Adipocyte (in vitro differentiated cells): Measurements from ENCODE around the gene ANGPTL5.

Experiments
- DNase-seq: peaks from one replicate; pipeline ENCODE4 v3.0.0-alpha.2; 2015; ENCODE audit warnings: low read depth
- H3K27me3 ChIP-seq: replicated peaks from 2 replicates; pipeline ENCODE4 v1.7.0; 2013; ENCODE audit warnings: mild to moderate bottlenecking, low read length, moderate library complexity; ENCODE audit not compliant: control insufficient read depth, insufficient read depth
- H3K36me3 ChIP-seq: 2 replicates; pipeline ENCODE4 v1.7.0; 2013; ENCODE audit warnings: low read length, mild to moderate bottlenecking, moderate library complexity; ENCODE audit not compliant: control insufficient read depth, insufficient read depth, severe bottlenecking
- H3K4me1 ChIP-seq: 2 replicates; pipeline ENCODE4 v1.7.0; 2013; ENCODE audit warnings: mild to moderate bottlenecking, low read length, moderate library complexity; ENCODE audit not compliant: control insufficient read depth, insufficient read depth
- H3K4me3 ChIP-seq: 2 replicates; pipeline ENCODE4 v1.7.0; 2013; ENCODE audit warnings: mild to moderate bottlenecking, low read length, moderate library complexity
- H3K9ac ChIP-seq: 2 replicates; pipeline ENCODE4 v1.7.0; 2013; ENCODE audit warnings: mild to moderate bottlenecking, low read length, moderate library complexity
- H3K9me3 ChIP-seq: 2 replicates; pipeline ENCODE4 v1.7.0; 2013; ENCODE audit warnings: mild to moderate bottlenecking, low read length, moderate library complexity; ENCODE audit not compliant: control insufficient read depth

ANGPTL5 gene

DNA sequence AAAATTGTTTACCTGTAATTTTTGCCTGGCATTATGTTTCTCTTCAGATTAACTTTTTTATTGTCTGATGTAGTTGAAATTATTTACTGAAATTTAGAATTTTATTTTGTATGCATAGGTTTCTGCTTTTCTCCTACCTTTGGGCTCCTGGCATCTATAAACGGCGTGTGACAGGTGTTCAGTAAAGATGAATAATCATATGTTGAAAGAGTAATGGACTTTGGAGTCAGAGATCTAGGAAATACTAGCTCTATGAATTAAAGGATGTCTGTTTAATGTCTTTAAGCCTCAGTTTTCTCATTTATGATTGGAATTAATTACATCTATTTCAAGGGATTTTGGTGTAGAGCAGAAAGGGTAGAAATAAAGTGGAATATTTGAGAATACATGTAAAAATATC is 7.2 kb upstream of the ANGPTL5 start:
- Histone ChIP-seq H3K9me3 (no peaks in the 10 kb centered on the region), H3K36me3 (peaks cover 15% of the 10 kb centered on the region), H3K4me1 (no peaks in the 10 kb centered on the region), H3K4me3 (no peak overlapping the region), H3K9ac (no peak overlapping the region), H3K27me3 (no peaks in the 10 kb centered on the region)
- DNase-seq: no peak

DNA sequence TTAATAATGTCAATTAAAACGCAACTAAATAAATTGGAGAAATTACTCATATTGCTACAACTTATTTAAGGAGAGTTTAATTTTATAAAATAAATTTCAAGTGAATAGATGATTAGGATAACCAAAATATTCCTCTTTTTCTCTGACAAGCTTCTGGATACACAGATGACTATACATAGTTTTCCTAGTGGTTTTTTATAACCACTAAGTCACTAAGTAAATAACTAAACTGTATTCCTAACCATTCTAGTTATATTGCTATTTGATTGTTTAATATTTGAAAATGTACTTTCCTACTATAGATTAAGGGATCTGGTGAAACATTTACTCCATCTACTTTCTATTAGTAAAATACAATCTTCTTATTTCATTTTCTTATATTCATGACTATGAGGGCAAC is 4.7 kb upstream of the ANGPTL5 start:
- Histone ChIP-seq H3K4me3 (no peak overlapping the region), H3K4me1 (peaks cover 8% of the 10 kb centered on the region), H3K9ac (no peak overlapping the region), H3K9me3 (no peaks in the 10 kb centered on the region), H3K27me3 (no peaks in the 10 kb centered on the region), H3K36me3 (peaks cover 15% of the 10 kb centered on the region)
- DNase-seq: no peak

DNA sequence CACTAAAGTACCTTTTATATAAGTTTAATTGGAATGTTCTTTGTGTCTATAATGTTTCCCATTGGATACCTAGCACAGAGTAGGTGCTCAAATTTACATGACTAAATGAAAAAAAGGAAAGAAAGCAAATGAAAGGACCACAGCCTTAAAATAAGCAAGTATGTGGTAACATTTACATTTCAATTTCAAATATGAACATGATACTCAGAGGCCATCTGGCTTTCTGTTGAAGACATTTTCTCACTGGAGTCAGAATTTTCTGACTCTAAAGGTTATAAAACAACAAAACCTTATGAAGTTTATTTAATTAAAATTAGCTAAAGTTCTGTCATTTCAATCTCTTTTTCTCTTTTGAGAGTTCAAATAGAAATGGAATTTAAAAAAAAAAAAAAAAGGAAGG is 904 bp upstream of the ANGPTL5 start:
- Histone ChIP-seq H3K27me3 (no peaks in the 10 kb centered on the region), H3K9me3 (no peaks in the 10 kb centered on the region), H3K4me3 (peak overlapping the region; percentile 86), H3K4me1 (peaks cover 29% of the 10 kb centered on the region), H3K36me3 (peaks cover 9% of the 10 kb centered on the region), H3K9ac (peak overlapping the region; percentile 88)
- DNase-seq: peak; percentile 53

DNA sequence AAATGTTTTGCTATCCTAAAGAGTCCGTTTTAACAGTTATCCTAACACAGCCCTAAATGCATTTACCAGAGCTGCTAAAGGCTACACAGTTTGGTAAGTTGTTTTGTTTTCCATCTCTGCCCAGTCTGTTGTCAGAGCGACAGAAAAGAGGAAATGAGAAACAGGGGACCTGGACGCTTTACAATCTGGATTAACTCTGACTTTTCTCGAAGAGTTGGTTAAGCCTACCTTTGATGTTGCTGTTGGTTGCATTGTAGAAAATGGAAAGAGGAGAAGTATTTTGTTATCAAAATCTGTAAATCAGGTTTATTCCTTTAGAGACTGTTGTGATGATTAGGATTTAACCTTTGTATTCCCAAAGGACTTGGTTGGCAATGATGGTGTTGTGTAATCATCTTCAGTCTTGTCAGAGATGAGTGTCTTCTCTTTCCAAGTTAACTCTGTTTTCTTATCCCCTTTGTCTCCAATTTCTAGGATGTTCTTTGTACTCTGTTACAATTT is 481 bp downstream of the ANGPTL5 start:
- Histone ChIP-seq H3K36me3 (peaks cover 4% of the 10 kb centered on the region), H3K27me3 (no peaks in the 10 kb centered on the region), H3K4me1 (peaks cover 30% of the 10 kb centered on the region), H3K9me3 (no peaks in the 10 kb centered on the region), H3K9ac (peak overlapping the region; percentile 88), H3K4me3 (peak overlapping the region; percentile 86)
- peak; percentile 78 for DNase-seq

DNA sequence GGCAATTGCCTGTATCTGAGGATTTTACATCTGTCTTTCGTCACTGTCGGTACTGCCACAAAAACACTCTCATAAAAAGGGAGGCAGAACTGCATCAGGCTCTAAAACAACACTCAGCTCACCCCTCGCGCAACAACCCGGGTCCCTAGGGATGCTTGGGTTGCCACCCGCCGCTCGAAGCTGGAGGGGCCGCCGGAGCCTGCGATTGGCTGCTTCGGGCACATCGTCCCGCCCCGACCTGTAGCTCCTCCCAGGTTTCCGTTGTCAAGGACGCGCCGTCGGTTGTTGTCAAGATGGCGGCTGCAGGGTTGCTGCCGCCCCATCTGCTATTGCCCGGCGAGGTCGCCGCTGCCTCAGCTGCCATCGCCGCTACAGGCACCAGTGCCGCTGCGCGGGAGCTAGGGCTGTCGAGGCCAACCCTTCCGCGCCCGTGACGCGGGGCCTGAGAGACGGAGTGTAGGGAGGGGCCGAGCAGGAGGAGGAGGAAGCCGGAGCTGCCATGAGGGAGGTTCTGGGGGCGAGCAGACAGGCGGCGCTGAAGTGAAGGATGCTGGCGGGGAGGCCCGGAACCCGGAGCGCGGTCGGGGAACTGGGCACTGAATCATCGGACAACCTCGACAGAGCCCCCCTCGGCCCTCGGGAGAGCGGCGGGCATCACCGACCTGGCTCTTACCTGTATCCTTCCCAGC is 1.4 kb downstream of the ANGPTL5 start, which contains the start of gene CEP126:
Gene CEP126 (plus strand): TSS at position 273 of the 689 bp plus-strand sequence. CDS start 275 bp downstream, at position 548.
- peak; percentile 99 for DNase-seq
- Histone ChIP-seq H3K4me3 (peak within 1 kb of the TSS; percentile 86), H3K9ac (peak within 1 kb of the TSS; percentile 88), H3K36me3 (no peaks in the 10 kb centered on the region), H3K4me1 (peaks cover 35% of the 10 kb centered on the region), H3K9me3 (no peaks in the 10 kb centered on the region), H3K27me3 (no peaks in the 10 kb centered on the region)

DNA sequence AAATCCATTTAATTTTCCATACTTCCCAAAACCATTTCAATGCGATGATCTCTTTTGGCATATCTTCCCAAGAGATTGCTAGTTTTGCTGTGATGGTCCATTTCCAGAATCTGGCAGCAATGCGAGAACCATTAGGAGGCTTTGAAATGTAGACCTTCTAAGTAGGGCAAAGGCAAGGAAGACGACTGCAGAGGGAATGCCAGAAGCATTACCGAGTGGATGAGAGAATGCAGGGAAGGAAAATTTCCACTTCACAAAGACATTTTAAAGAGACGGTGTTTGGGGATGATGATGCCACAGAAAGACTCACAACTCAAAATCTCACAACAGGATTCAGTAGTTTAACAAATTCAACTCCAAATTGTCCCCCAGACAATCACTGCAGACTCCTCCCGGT is 2.0 kb downstream of the ANGPTL5 start:
- Histone ChIP-seq H3K4me3 (peak overlapping the region; percentile 86), H3K9ac (peak overlapping the region; percentile 88), H3K27me3 (no peaks in the 10 kb centered on the region), H3K9me3 (no peaks in the 10 kb centered on the region), H3K4me1 (peaks cover 39% of the 10 kb centered on the region), H3K36me3 (no peaks in the 10 kb centered on the region)
- DNase-seq: peak; percentile 79

DNA sequence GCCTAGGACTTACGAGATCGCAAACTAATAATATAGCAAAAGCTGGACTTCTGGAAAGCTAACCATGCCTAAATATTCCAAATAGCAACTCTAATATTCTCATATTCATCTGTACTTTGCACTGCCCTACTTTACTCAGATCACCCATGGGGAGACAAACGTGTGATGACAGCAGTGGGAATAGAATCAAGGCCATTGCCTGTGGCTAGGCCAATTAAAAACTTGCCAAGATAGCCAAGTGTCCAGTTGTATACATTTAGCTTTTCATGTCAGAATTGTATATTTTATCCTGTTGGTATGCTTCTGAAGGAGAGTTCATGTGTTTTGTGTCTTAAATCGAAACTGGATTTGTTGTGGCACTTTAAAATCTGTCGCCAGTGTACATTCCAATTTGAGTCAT is 2.7 kb downstream of the ANGPTL5 start:
- H3K27me3 ChIP-seq: no peaks in the 10 kb centered on the region
- no peak for DNase-seq
- peak overlapping the region; percentile 88 for H3K9ac ChIP-seq
- peak overlapping the region; percentile 86 for H3K4me3 ChIP-seq
- no peaks in the 10 kb centered on the region for H3K9me3 ChIP-seq
- no peaks in the 10 kb centered on the region for H3K36me3 ChIP-seq
- peaks cover 45% of the 10 kb centered on the region for H3K4me1 ChIP-seq

DNA sequence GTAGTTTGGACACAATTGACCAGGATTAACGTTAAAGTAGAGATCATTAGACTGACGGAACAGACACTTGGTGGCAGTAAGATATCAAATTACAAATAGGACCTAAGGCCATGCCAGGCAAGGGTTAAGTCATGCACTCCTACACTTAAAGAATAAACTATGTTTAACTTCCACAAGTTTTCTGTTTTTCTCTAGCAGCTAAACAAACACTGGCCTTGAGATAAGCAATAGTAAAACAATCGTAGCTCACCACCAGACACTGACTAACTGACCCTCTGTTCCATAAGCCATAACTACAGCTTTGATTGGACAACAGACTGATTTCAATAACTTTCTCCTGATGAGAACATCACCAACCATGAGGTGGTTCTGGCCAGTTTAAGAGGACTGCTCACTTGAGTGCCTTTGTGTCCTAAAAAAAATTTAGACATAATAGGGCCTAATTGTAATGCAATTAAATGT is 3.5 kb downstream of the ANGPTL5 start:
- peak overlapping the region; percentile 86 for H3K4me3 ChIP-seq
- no peaks in the 10 kb centered on the region for H3K36me3 ChIP-seq
- peaks cover 45% of the 10 kb centered on the region for H3K4me1 ChIP-seq
- DNase-seq: peak; percentile 26
- H3K27me3 ChIP-seq: no peaks in the 10 kb centered on the region
- peak overlapping the region; percentile 88 for H3K9ac ChIP-seq
- H3K9me3 ChIP-seq: no peaks in the 10 kb centered on the region

DNA sequence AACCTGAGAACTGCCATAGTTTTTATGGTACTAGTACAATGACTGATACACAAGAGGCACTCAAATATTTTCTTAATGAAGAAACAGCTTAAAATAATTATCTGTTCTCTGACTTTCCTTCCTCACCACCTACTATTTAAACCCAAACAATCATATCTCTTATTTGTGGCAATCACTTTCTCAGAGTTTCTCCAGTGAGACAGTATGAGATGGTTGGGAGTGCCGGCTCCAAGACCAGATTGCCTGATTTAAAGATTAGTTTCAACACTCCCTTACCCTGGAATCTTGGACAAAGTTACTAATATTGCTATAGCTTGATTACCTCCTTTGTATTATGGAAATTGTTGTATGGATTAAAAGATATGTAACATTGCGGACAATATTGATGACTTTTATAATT is 7.2 kb downstream of the ANGPTL5 start:
- Histone ChIP-seq H3K4me1 (peaks cover 32% of the 10 kb centered on the region), H3K9ac (peak overlapping the region; percentile 68), H3K9me3 (no peaks in the 10 kb centered on the region)

DNA sequence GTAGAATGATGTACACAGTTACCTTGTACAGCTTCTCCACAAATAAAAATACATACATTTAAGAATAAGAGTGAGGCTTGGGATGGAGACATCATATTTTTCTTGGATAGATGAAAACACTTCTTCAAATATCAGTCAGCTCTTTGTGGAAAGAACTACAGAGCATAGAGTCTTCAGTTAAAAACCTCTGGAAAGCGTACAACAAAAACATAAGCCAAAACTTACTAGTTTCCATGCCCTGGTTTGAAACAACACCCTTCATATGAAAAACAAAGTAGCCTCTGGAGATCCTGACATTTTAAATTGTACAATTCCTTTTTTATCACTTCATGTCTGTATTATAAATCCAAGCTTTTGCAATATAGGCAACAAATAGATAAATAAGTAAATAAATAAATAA is 8.5 kb downstream of the ANGPTL5 start:
- Histone ChIP-seq H3K27me3 (no peaks in the 10 kb centered on the region), H3K4me3 (no peak overlapping the region), H3K9me3 (no peaks in the 10 kb centered on the region), H3K4me1 (peaks cover 19% of the 10 kb centered on the region), H3K9ac (peak overlapping the region; percentile 25), H3K36me3 (no peaks in the 10 kb centered on the region)
- no peak for DNase-seq

More for the DNA sequence above, 7.2 kb downstream of the ANGPTL5 start:
- Histone ChIP-seq H3K36me3 (no peaks in the 10 kb centered on the region), H3K4me3 (peak overlapping the region; percentile 68), H3K27me3 (no peaks in the 10 kb centered on the region)
- peak; percentile 11 for DNase-seq

DNA sequence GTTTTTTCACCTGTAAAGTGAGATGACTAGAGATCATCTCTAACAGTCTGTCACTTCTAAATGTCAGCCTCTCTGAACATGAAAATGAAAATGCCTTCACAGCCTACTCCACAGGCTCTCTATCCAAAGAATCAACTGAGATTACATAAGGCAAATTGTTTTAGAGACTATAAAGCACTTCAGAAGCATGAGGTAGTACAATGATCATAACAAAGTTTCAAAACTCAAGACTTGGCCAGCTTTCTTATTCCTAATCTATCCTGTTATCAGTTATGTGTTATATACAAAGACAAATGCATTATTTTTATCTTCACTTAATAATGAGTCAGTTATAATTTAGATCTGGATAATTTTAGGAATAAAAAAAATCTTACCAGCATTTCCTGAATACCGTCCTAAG is 21.8 kb downstream of the ANGPTL5 start:
- Histone ChIP-seq H3K4me3 (no peak overlapping the region), H3K4me1 (no peaks in the 10 kb centered on the region), H3K9me3 (no peaks in the 10 kb centered on the region), H3K36me3 (no peaks in the 10 kb centered on the region), H3K9ac (no peak overlapping the region), H3K27me3 (no peaks in the 10 kb centered on the region)
- DNase-seq: no peak
